ENCODE measurements around the gene NDUFA5.

DNA sequence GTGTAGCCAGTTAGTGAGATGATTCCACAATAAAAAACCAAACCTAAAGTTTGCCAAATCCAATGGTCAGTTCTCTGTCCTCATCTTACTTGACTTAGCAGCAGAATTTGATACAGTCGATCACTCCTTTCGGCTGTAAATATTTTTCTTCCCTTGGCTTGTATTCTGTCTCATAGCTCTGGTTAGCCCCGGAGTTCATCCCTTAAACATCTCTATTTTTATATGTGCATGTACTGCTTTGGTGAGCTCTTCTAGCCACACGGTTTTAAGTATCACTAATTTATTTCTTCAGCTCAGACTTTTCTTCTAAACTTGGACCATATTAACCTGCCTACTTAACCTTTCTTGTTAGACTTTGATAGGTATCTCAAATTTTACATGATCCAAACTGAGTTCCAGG lies 26.2 kb upstream of the NDUFA5 start:
- TF ChIP-seq, protein P1, sequence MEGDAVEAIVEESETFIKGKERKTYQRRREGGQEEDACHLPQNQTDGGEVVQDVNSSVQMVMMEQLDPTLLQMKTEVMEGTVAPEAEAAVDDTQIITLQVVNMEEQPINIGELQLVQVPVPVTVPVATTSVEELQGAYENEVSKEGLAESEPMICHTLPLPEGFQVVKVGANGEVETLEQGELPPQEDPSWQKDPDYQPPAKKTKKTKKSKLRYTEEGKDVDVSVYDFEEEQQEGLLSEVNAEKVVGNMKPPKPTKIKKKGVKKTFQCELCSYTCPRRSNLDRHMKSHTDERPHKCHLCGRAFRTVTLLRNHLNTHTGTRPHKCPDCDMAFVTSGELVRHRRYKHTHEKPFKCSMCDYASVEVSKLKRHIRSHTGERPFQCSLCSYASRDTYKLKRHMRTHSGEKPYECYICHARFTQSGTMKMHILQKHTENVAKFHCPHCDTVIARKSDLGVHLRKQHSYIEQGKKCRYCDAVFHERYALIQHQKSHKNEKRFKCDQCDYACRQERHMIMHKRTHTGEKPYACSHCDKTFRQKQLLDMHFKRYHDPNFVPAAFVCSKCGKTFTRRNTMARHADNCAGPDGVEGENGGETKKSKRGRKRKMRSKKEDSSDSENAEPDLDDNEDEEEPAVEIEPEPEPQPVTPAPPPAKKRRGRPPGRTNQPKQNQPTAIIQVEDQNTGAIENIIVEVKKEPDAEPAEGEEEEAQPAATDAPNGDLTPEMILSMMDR (IDR thresholded peaks at IDR 0.05; ENCODE audit: low read depth, low read length): no peak
- TF ChIP-seq EZH2phosphoT487 (IDR thresholded peaks at IDR 0.05; ENCODE audit: low read depth): no peak

All from OCI-LY3 (cell line).